Thymus (tissue), 11 donors: ENCODE measurements around the gene TGM2. TPM values are rescaled to one million over a fixed set of nuclear protein-coding genes. Genes with fewer than 3 reads are reported as not detected.

Experiments
- DNase-seq, 9 donors: peaks; one replicate each; pipeline ENCODE4 v3.0.0-alpha.2; 2013; ENCODE audit warnings: low spot score in 9 of 9, low read depth in 6 of 9, missing footprints in 1 of 9
- H3K27ac ChIP-seq, 2 donors: one replicate each; pipeline ENCODE4 v1.5.1; 2013; ENCODE audit warnings: control low read depth in 1 of 2, low read depth in 1 of 2, low read length in 1 of 2, mild to moderate bottlenecking in 1 of 2, moderate library complexity in 1 of 2
- H3K27me3 ChIP-seq, 2 donors: one replicate each; pipeline ENCODE4 v1.5.1; 2013; ENCODE audit warnings: low read length in 1 of 2; ENCODE audit not compliant: control insufficient read depth in 2 of 2, insufficient read depth in 1 of 2
- H3K36me3 ChIP-seq, 2 donors: one replicate each; pipeline ENCODE4 v1.5.1; 2013; ENCODE audit warnings: low read length in 1 of 2, mild to moderate bottlenecking in 1 of 2, moderate library complexity in 1 of 2; ENCODE audit not compliant: control insufficient read depth in 2 of 2, insufficient read depth in 2 of 2
- H3K4me1 ChIP-seq, 2 donors: one replicate each; pipeline ENCODE4 v1.5.1; 2013; ENCODE audit warnings: low read length in 2 of 2; ENCODE audit not compliant: control insufficient read depth in 2 of 2, insufficient read depth in 2 of 2
- H3K4me3 ChIP-seq, 2 donors: one replicate each; pipeline ENCODE4 v1.5.1; 2013; ENCODE audit warnings: low read length in 2 of 2, control low read depth in 1 of 2, mild to moderate bottlenecking in 1 of 2
- H3K9me3 ChIP-seq, 2 donors: one replicate each; pipeline ENCODE4 v1.5.1; 2013; ENCODE audit warnings: low read length in 1 of 2, mild to moderate bottlenecking in 1 of 2; ENCODE audit not compliant: control insufficient read depth in 2 of 2, insufficient read depth in 1 of 2
- WGBS: extraction: QIAGEN DNeasy Blood & Tissue Kit; methylation state at CpG from one replicate; pipeline ENCODE4 v1.1.7; 2013; 5-methylcytosine and 5-hydroxymethylcytosine counted together
- polyA plus RNA-seq: library from polyadenylated mRNA; stranded (reverse); fragments of 200-250 nt; gene quantifications from one replicate; pipeline ENCODE4 v1.2.3, GENCODE V29; 2013
- total RNA-seq: library from RNA; stranded (reverse); fragments of 120-200 nt; gene quantifications from one replicate; pipeline ENCODE4 v1.2.4, GENCODE V29; 2013
- donor health status: healthy.

Gene TGM2
- total and polyA plus RNA-seq, 2 donors = 9.3 to 47.2 TPM

DNA sequence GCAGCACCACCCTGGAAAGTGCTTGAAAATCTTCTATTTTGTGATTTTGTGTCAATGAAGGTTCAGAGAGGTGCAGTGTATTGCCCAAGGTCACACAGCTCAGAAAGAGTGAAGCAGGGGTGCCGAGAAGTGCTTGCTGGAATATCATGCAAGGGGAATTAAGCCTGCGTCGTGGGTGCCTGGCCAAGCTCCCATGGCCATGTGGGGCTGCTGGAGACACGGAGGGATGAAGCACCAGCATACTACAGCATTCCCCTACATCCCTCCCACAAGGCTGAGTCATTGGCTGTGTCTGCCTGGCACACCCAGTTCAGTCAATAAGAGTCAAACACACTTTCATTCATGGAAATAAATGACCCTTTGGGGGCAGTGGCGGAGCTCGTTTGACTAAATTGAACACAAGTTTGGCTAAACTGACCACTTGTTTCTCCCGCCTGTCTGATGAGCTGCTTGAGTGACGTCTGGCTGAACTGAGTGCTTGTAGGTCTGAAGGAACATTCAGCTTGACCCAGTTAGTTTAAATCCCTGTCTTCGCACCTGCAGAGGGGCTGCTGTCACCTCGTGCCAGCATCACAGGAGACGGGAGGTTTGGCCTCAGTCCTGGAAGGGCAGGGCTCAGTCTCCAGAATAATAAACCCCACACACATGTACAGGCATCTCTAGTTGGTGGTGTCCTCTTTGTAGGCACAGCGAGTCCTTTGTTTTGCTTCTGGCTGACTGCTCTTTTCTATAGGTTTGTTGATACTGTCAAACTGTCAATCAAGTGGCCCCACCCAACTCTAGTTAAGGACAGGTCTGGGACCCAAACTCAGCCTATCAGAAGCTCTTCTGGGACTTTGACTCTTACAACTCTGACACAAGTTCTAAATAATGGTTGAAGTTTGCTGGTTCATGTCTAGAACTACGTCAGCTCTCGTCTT, 8.4 kb upstream of the TGM2 start:
- H3K27me3 ChIP-seq = peaks cover 0 to 2% of the 10 kb centered on the region in 2 donors
- DNase-seq = no peak
- no peaks in the 10 kb centered on the region for H3K9me3 ChIP-seq
- H3K27ac ChIP-seq = no peak overlapping the region
- no peaks in the 10 kb centered on the region for H3K36me3 ChIP-seq
- no peaks in the 10 kb centered on the region for H3K4me1 ChIP-seq
- no peak overlapping the region for H3K4me3 ChIP-seq
- 84% methylated on average over 14 of the region's 14 CpGs for WGBS

DNA sequence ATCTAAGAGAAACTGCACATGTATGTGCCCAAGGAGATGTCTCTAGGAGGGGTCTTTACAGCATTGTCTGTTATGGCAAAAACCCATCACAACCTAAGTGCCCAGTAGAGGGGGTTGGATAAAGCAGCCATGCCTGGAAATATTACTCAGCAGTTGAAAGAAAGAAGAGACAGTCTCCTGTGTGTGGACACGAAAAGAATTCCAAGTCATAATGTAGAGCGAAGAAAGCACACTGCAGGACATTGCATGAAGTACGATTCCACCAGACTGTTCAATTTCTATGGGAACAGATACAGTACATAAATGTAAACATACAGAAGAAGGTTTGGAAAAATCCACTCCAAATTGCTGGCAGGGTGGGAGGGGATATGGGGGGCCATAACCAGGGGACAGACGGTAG, 7.3 kb upstream of the TGM2 start:
- no peak overlapping the region for H3K27ac ChIP-seq
- no peak for DNase-seq
- no peaks in the 10 kb centered on the region for H3K36me3 ChIP-seq
- H3K27me3 ChIP-seq = peaks cover 0 to 2% of the 10 kb centered on the region in 2 donors
- H3K4me1 ChIP-seq = peaks cover 0 to 2% of the 10 kb centered on the region in 2 donors
- H3K9me3 ChIP-seq = no peaks in the 10 kb centered on the region
- 84% methylated on average over 4 of the region's 4 CpGs for WGBS
- no peak overlapping the region for H3K4me3 ChIP-seq

DNA sequence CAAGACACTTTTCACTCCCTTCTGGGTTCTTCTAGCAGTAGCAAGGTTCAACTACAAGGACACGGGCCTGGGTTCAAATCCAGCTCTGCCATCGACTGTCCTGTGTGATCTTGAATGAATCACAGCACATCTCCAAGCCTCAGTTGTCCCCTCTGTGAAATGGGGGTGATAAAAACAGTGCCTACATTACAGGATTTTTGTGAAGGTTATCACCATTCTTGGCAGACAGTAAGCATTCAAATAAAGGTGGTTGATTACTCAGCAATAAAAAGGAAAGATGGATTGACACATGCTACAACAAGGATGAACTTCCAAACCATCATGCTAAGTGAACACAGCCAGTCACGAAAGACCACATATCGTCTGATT, 6.6 kb upstream of the TGM2 start:
- H3K36me3 ChIP-seq = no peaks in the 10 kb centered on the region
- H3K27me3 ChIP-seq = peaks cover 0 to 2% of the 10 kb centered on the region in 2 donors
- no peak for DNase-seq
- peaks cover 0 to 2% of the 10 kb centered on the region in 2 donors for H3K4me1 ChIP-seq
- 82% methylated on average over 4 of the region's 4 CpGs for WGBS
- H3K4me3 ChIP-seq = no peak overlapping the region
- no peak overlapping the region for H3K27ac ChIP-seq
- no peaks in the 10 kb centered on the region for H3K9me3 ChIP-seq

DNA sequence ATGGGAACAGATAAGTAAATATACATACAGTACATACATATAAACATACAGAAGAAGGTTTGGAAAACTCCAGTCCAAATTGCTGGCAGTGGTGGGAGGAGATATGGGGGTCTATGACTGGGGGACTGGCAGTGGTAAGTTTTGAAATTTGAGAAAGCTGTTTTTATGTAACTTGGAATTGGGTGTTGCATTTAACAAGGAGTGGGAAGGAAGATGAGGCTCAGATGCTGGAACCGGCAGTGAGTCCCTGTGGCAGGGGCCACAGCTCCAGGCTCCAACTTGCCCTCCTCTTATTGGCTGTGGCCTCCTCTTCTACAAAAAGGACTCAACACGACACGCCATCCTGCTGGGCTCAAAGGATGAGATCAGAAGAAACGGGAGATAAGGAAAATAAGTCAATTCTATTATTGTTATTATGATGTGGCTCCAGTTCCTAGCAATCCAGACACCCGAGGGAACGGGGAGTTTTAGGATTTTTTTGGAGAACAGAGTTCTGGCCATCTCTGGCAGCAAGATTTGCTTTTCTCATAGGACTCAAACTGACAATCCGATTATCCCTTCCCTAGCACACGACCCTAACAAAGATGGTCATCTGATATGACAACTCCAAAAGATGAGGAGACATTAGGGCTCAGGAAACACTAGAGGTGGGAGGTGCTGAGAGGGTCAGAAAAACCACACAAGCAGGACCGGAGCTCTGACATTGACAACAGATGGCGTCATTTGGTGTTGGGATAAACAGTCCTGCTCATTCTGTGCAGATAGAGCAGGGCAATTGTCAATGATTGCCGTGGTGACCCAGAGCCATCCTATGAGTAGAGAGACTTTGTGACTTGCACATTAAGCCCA, 6.0 kb upstream of the TGM2 start:
- H3K4me1 ChIP-seq = peaks cover 0 to 2% of the 10 kb centered on the region in 2 donors
- H3K4me3 ChIP-seq = no peak overlapping the region
- no peaks in the 10 kb centered on the region for H3K9me3 ChIP-seq
- peaks cover 0 to 2% of the 10 kb centered on the region in 2 donors for H3K27me3 ChIP-seq
- WGBS = 86% methylated on average over 11 of the region's 11 CpGs
- H3K27ac ChIP-seq = no peak overlapping the region
- H3K36me3 ChIP-seq = no peaks in the 10 kb centered on the region
- DNase-seq = no peak

DNA sequence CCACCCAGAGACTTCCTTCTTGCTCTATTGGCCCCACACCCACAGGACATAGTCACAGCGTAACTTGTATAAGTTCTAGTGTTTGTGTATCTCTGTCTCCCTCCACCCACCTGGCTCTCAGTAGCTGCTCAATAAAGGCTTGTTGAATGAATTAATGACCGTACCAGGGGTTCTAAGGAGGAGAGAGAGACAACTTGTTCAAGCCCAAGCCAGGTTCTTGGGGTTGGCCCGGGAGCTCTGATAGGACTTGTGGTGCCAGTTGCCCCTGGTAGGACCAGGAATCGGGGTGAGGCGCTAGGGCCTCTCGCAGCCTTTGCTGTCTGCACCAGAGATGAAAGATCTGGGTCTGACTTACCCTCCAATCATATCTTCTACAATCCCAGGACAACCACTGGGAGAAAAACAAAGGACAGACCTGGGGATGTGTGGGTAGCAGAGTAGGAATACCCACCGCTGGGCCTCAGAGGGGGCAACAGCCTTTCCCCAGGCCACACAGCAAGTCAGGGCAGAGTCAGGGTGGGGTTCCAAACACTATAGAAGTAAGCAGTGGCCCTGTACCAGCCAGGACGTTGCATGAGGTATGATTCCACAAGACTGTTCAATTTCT, 5.3 kb upstream of the TGM2 start:
- H3K27ac ChIP-seq = no peak overlapping the region
- no peaks in the 10 kb centered on the region for H3K9me3 ChIP-seq
- 73% methylated on average over 8 of the region's 8 CpGs for WGBS
- no peak for DNase-seq
- H3K27me3 ChIP-seq = peaks cover 0 to 9% of the 10 kb centered on the region in 2 donors
- peaks cover 0 to 5% of the 10 kb centered on the region in 2 donors for H3K4me1 ChIP-seq
- no peaks in the 10 kb centered on the region for H3K36me3 ChIP-seq
- no peak overlapping the region for H3K4me3 ChIP-seq

DNA sequence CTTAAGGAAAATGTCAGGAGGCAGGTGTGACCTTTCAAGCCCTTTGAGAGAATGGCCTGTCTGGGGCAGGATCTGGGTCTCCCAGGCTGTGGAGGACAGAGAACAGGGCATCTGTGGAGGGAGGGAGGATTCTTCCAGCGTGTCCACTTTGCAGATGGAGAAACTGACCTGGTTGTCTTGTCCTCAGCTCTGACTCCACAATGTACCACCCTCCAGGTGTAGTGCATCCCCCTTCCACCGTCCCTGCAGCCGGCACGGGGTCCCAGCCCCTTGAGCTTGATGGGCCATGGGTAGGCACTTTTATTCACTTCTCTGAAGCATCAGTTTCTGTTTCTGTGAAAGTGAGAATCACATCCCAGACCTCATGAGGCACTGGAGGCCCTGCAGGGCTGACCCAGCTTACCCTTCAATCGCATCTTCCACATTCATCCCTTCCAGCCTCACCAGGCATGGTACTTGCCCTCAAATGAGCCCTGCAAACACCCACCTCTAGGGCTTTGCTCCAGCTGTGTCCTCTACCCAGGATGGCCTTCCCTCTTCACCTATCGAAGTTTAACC, 4.6 kb upstream of the TGM2 start:
- H3K9me3 ChIP-seq = no peaks in the 10 kb centered on the region
- H3K36me3 ChIP-seq = no peaks in the 10 kb centered on the region
- DNase-seq = no peak
- WGBS = 89% methylated on average over 6 of the region's 6 CpGs
- H3K4me3 ChIP-seq = no peak overlapping the region
- H3K27ac ChIP-seq = no peak overlapping the region
- H3K27me3 ChIP-seq = peaks cover under 1 to 14% of the 10 kb centered on the region in 2 donors
- H3K4me1 ChIP-seq = peaks cover 0 to 5% of the 10 kb centered on the region in 2 donors

DNA sequence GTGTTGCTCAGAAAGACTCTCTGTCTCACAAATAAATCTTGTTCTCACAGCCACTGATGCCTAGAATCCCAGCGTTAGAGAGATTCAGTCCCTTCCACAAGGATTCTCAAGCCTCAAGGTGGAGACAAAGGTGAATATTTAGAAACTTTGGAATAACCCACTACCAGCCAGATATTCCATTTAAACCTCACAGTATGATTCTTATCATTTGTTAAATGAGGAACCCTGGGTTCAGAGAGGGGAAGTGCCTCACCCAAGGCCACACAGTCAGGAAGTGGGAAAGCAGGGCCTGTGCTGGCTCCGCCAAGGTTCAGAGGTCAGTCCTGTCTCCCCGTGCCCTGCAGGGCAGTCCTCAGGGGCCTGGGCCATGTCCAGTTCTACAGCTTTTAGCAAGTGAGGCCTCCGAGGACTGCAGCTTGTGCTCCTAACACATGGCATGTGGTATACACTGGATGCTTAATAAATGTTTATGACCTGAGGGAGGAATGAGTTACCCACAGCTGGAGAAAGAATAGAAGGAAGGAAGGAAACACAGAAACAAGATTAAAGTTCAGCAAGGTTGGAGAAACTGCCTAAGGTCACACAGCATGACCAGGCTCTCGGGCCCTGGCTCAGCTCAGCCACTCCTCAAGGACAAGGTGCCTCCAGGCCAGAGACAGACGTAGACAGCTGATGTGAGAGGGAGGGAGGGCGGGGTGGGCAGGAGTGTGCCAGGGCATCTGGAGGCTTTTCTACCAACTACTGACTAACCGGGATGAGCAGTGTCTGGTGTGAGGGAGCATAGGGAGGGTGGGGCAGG, 3.9 kb upstream of the TGM2 start:
- Histone ChIP-seq H3K27me3 (peaks cover 3 to 20% of the 10 kb centered on the region in 2 donors), H3K4me1 (peaks cover 0 to 5% of the 10 kb centered on the region in 2 donors), H3K9me3 (no peaks in the 10 kb centered on the region), H3K36me3 (no peaks in the 10 kb centered on the region), H3K27ac (no peak overlapping the region), H3K4me3 (no peak overlapping the region)
- 67% methylated on average over 8 of the region's 8 CpGs for WGBS
- DNase-seq = no peak
